SU-DHL-6 (cell line): Measurements from ENCODE around the gene HOXC4.

Experiments
- H2AFZ ChIP-seq: fragments of 200-600 bp; sonication (generic); 2 replicates; pipeline ENCODE4 v1.6.1; 2014; ENCODE audit warnings: low read depth, mild to moderate bottlenecking, moderate library complexity, mixed read lengths, antibody characterized with exemption, low read length; ENCODE audit not compliant: severe bottlenecking
- H3F3A ChIP-seq: fragments of 200-600 bp; shearing (Covaris generic); 2 replicates; pipeline ENCODE4 v1.6.0; 2016; ENCODE audit warnings: antibody characterized with exemption, mild to moderate bottlenecking; ENCODE audit not compliant: insufficient read depth
- H3K27ac ChIP-seq: fragments of 200-600 bp; sonication (generic); 2 replicates; pipeline ENCODE4 v1.5.1; 2016; ENCODE audit warnings: low read depth, mild to moderate bottlenecking, low read length, moderate library complexity, mixed read lengths
- H3K27me3 ChIP-seq: fragments of 200-600 bp; sonication (generic), shearing (Covaris generic); 2 replicates; pipeline ENCODE4 v1.6.0; 2014; ENCODE audit warnings: mild to moderate bottlenecking, low read length
- H3K36me3 ChIP-seq: fragments of 200-600 bp; sonication (generic); 2 replicates; pipeline ENCODE4 v1.6.1; 2014; ENCODE audit warnings: mild to moderate bottlenecking, low read length, mixed read lengths
- H3K4me2 ChIP-seq: fragments of 300-600, 200-600 bp; shearing (Covaris generic), sonication (generic); 2 replicates; pipeline ENCODE4 v1.6.0; 2014; ENCODE audit warnings: low read length, low read depth, mild to moderate bottlenecking; ENCODE audit not compliant: poor library complexity, severe bottlenecking
- H3K4me3 ChIP-seq: fragments of 200-600 bp; sonication (generic); 2 replicates; pipeline ENCODE4 v1.5.1; 2014; ENCODE audit warnings: antibody characterized with exemption, low read length, mild to moderate bottlenecking, mixed read lengths; ENCODE audit not compliant: insufficient read depth, poor library complexity, severe bottlenecking
- H3K79me2 ChIP-seq: fragments of 200-600 bp; sonication (generic); 2 replicates; pipeline ENCODE4 v1.6.1; 2014; ENCODE audit warnings: mild to moderate bottlenecking, low read length, moderate library complexity; ENCODE audit not compliant: insufficient read depth
- H3K9ac ChIP-seq: fragments of 200-600 bp; sonication (generic); 2 replicates; pipeline ENCODE4 v1.7.0; 2014; ENCODE audit warnings: mild to moderate bottlenecking, low read length
- H3K9me2 ChIP-seq: fragments of 200-600 bp; sonication (generic); replicated peaks from 2 replicates; pipeline ENCODE4 v1.6.1; 2014; ENCODE audit warnings: low read length; ENCODE audit not compliant: insufficient read depth
- H3K9me3 ChIP-seq: fragments of 200-600 bp; sonication (generic); 2 replicates; pipeline ENCODE4 v1.6.1; 2014; ENCODE audit warnings: low read length, mixed read lengths; ENCODE audit not compliant: insufficient read depth
- H4K20me1 ChIP-seq: fragments of 200-600 bp; sonication (generic); 2 replicates; pipeline ENCODE4 v1.6.1; 2014; ENCODE audit warnings: low read depth, mild to moderate bottlenecking, antibody characterized with exemption, low read length, moderate library complexity, mixed read lengths
- CTCF ChIP-seq: fragments of 200-600 bp; sonication (generic); IDR thresholded peaks from one replicate; pipeline ENCODE4 v1.5.1; 2017; ENCODE audit warnings: antibody characterized with exemption, mild to moderate bottlenecking, low read length, moderate library complexity; ENCODE audit not compliant: insufficient read depth, poor library complexity, severe bottlenecking
- EZH2phosphoT487 ChIP-seq: fragments of 200-600 bp; sonication (generic), shearing (Covaris generic); conservative IDR thresholded peaks from 2 replicates; pipeline ENCODE4 v1.6.1; 2018; ENCODE audit warnings: mild to moderate bottlenecking, antibody characterized with exemption, low read length, moderate library complexity, mixed read lengths

The HOXC4 gene

GRCh38 chr12:54024581-54025305 is 28.9 kb upstream of the HOXC4 start:
- Histone ChIP-seq H3K79me2 (no peaks in the 10 kb centered on the region), H3K9me2 (no peaks in the 10 kb centered on the region), H3K4me2 (no peak overlapping the region), H3K27ac (no peak overlapping the region), H3K4me3 (no peak overlapping the region), H3F3A (no peaks in the 10 kb centered on the region), H3K9me3 (no peaks in the 10 kb centered on the region), H4K20me1 (no peaks in the 10 kb centered on the region), H2AFZ (no peak overlapping the region), H3K36me3 (no peaks in the 10 kb centered on the region), H3K9ac (no peak overlapping the region), H3K27me3 (no peaks in the 10 kb centered on the region)
- TF ChIP-seq EZH2phosphoT487 (no peak), CTCF (no peak)

- no peaks in the 10 kb centered on the region for H3K27me3 ChIP-seq
- no peak overlapping the region for H3K9ac ChIP-seq
- H3K9me3 ChIP-seq, result no peaks in the 10 kb centered on the region
- H3K27ac ChIP-seq, result no peak overlapping the region
- TF ChIP-seq CTCF, result no peak
- no peak for TF ChIP-seq EZH2phosphoT487
- no peak overlapping the region for H3K4me3 ChIP-seq
- no peaks in the 10 kb centered on the region for H3K9me2 ChIP-seq
- no peak overlapping the region for H2AFZ ChIP-seq
- no peaks in the 10 kb centered on the region for H3K79me2 ChIP-seq
- no peaks in the 10 kb centered on the region for H3F3A ChIP-seq
- no peak overlapping the region for H3K4me2 ChIP-seq
- no peaks in the 10 kb centered on the region for H4K20me1 ChIP-seq
- H3K36me3 ChIP-seq, result no peaks in the 10 kb centered on the region
Observed at GRCh38 chr12:54025499-54026405, 27.9 kb upstream of the HOXC4 start.

- no peaks in the 10 kb centered on the region for H3K27me3 ChIP-seq
Observed at GRCh38 chr12:54026640-54027441, 26.8 kb upstream of the HOXC4 start.

More at GRCh38 chr12:54026640-54027441, 26.8 kb upstream of the HOXC4 start:
- Histone ChIP-seq H3K79me2 (no peaks in the 10 kb centered on the region), H3K4me2 (no peak overlapping the region), H3K9me2 (no peaks in the 10 kb centered on the region), H3K9ac (no peak overlapping the region), H3K4me3 (no peak overlapping the region), H2AFZ (no peak overlapping the region), H3K27ac (no peak overlapping the region), H3K36me3 (no peaks in the 10 kb centered on the region), H4K20me1 (no peaks in the 10 kb centered on the region), H3K9me3 (no peaks in the 10 kb centered on the region), H3F3A (no peaks in the 10 kb centered on the region)
- no peak for TF ChIP-seq CTCF
- no peak for TF ChIP-seq EZH2phosphoT487
